Adrenal gland (tissue), 5 donors: ENCODE data around the gene CHID1.

Source experiments
- CTCF ChIP-seq, 6 experiments: fragments of 450-650 bp in 4 of 6; fragments of 200-600 bp in 2 of 6; sonication (generic) in 1 of 6; IDR thresholded peaks; 1 replicate in 5 of 6; 2 replicates in 1 of 6; pipeline versions ENCODE4 v1.5.1 to v1.8.0; 2016 to 2021; ENCODE audit warnings: antibody characterized with exemption in 6 of 6, mild to moderate bottlenecking in 2 of 6, moderate library complexity in 1 of 6
- POLR2A ChIP-seq, 2 donors: fragments of 450-650 bp; IDR thresholded peaks; one replicate each; pipeline ENCODE4 v1.6.1; 2017; ENCODE audit warnings: antibody characterized with exemption in 2 of 2, mild to moderate bottlenecking in 2 of 2, moderate library complexity in 1 of 2
- donor health status: DM: no; HTN: no; CAD: no.

GRCh38 chr11:845872-846495 lies 64.6 kb downstream of the CHID1 start:
- TF ChIP-seq CTCF (IDR thresholded peaks at IDR 0.05) = no peak
- TF ChIP-seq POLR2A (IDR thresholded peaks at IDR 0.05) = no peak
